Hematopoietic multipotent progenitor cell (in vitro differentiated cells): ENCODE results near the gene GPRC5A. TPM values are rescaled to one million over a fixed set of nuclear protein-coding genes. Genes with fewer than 3 reads are reported as not detected.
"Not testable (repeated sequence)": the region's sequence is repeated elsewhere in the genome, so short reads cannot be mapped to it uniquely, and the experiment has no call there.

Source experiments
- DNase-seq, 3 donors: peaks; one replicate each; pipeline ENCODE4 v3.0.0-alpha.2; 2011 to 2015; ENCODE audit warnings: low read depth in 2 of 3, low spot score in 2 of 3
- total RNA-seq: library from RNA; depleted of rRNA; stranded (reverse); fragments of >200 nt; gene quantifications from one replicate; pipeline ENCODE4 v1.2.3, GENCODE V29; 2012

Gene GPRC5A
- total RNA-seq = 0.27 TPM

GRCh38 chr12:12891080-12891880 lies at the start of gene GPRC5A:
TSS of gene GPRC5A (plus strand) at chr12:12891562. CDS start at chr12:12908250, 16,688 bp downstream.
- DNase-seq = peak in 2 of 3 donors; percentile 40 to 52

- no peak for DNase-seq
Measured at GRCh38 chr12:12845794-12846243, 45.5 kb upstream of the GPRC5A start.

GRCh38 chr12:12846780-12847179 lies 44.6 kb upstream of the GPRC5A start:
- DNase-seq = not testable (repeated sequence)

- DNase-seq = no peak
Measured at GRCh38 chr12:12853435-12853834, 37.9 kb upstream of the GPRC5A start.

GRCh38 chr12:12859690-12860089 lies 31.7 kb upstream of the GPRC5A start:
- DNase-seq = no peak

GRCh38 chr12:12864243-12864642 lies 27.1 kb upstream of the GPRC5A start:
- DNase-seq = no peak

- DNase-seq = no peak
Measured at GRCh38 chr12:12868477-12869235, 22.7 kb upstream of the GPRC5A start.

- DNase-seq = no peak
Measured at GRCh38 chr12:12870465-12870864, 20.9 kb upstream of the GPRC5A start.

GRCh38 chr12:12871587-12872138 lies 19.7 kb upstream of the GPRC5A start:
- no peak for DNase-seq

- DNase-seq = no peak
Measured at GRCh38 chr12:12872139-12872933, 19.0 kb upstream of the GPRC5A start.

GRCh38 chr12:12872934-12873275 lies 18.5 kb upstream of the GPRC5A start:
- DNase-seq = no peak

GRCh38 chr12:12874029-12874428 lies 17.3 kb upstream of the GPRC5A start:
- no peak for DNase-seq

GRCh38 chr12:12875301-12875700 lies 16.1 kb upstream of the GPRC5A start:
- not testable (repeated sequence) for DNase-seq

- DNase-seq = no peak
Measured at GRCh38 chr12:12877153-12877768, 14.1 kb upstream of the GPRC5A start.

GRCh38 chr12:12877781-12878455 lies 13.4 kb upstream of the GPRC5A start:
- DNase-seq = no peak

GRCh38 chr12:12880537-12880936 lies 10.8 kb upstream of the GPRC5A start:
- DNase-seq = no peak

- DNase-seq = peak in 1 of 3 donors; percentile 12
Measured at GRCh38 chr12:12881151-12881909, 10.0 kb upstream of the GPRC5A start.

GRCh38 chr12:12882288-12882687 lies 9.1 kb upstream of the GPRC5A start:
- no peak for DNase-seq

- DNase-seq = no peak
Measured at GRCh38 chr12:12883369-12884001, 7.9 kb upstream of the GPRC5A start.
